HCT116 (cell line): ENCODE results near the gene CAP2. TPM values are rescaled to one million over a fixed set of nuclear protein-coding genes. Genes with fewer than 3 reads are reported as not detected.

Experiments
- ATAC-seq: fragments of 200-7000 bp; cut with Tn5 transposase; 2 replicates; pipeline ENCODE4 v1.9.1; 2020; ENCODE audit warnings: mild to moderate bottlenecking, moderate library complexity
- BruUV-seq: library from RNA; stranded (reverse); fragments of 400-500 nt; replicated peaks from 2 replicates; lab custom pipeline; 2021; lab: Mats Ljungman, UMichigan
- CTCF ChIA-PET: fragments of 300-600 bp; sonication (Branson Sonifier 250); formaldehyde crosslinking; loops from one replicate; lab custom pipeline; 2021; ENCODE audit warnings: antibody characterized with exemption; lab: Charles Lee
- POLR2A ChIA-PET: fragments of 300-600, 350-600 bp; sonication (Branson Sonifier 250); formaldehyde crosslinking; loops from one replicate; lab custom pipeline; 2021; ENCODE audit warnings: antibody characterized with exemption; lab: Charles Lee
- RAD21 ChIA-PET, 2 experiments: fragments of 300-600 bp; sonication (Branson Sonifier 250); formaldehyde crosslinking; loops; one replicate each; lab custom pipeline; 2023; ENCODE audit warnings: low total read pairs in 2 of 2; ENCODE audit not compliant: uncharacterized antibody in 2 of 2, unreplicated experiment in 2 of 2, low non-redundant PET in 1 of 2; lab: Charles Lee
- DNase-seq: peaks from one replicate; pipeline ENCODE4 v3.0.0-alpha.2; 2010; ENCODE audit warnings: low read depth, low spot score
- H2AFZ ChIP-seq: fragments of 200-600 bp; shearing (Covaris generic), sonication (generic); 2 replicates; pipeline ENCODE4 v1.6.1; 2017; ENCODE audit warnings: low read depth, mixed run types, mixed read lengths, antibody characterized with exemption, low read length; ENCODE audit not compliant: poor library complexity, severe bottlenecking
- H3K27ac ChIP-seq: 2 replicates; pipeline ENCODE4 v1.5.1; 2012; ENCODE audit warnings: low read depth, low read length
- H3K27me3 ChIP-seq: fragments of 200-600 bp; sonication (generic); 2 replicates; pipeline ENCODE4 v1.6.1; 2016; ENCODE audit warnings: mixed run types, low read length, mixed read lengths; ENCODE audit not compliant: insufficient read depth
- H3K36me3 ChIP-seq, 2 experiments: fragments of 200-500 bp in 1 of 2; fragments of 200-600 bp in 1 of 2; sonication (Bioruptor generic) in 1 of 2; sonication (generic) in 1 of 2; 2 replicates each; pipeline versions ENCODE4 v1.5.1 to v1.6.1; 2014 to 2016; ENCODE audit warnings: low read length in 2 of 2, inconsistent platforms in 1 of 2, mixed read lengths in 1 of 2, mixed run types in 1 of 2; ENCODE audit not compliant: insufficient read depth in 2 of 2, control insufficient read depth in 1 of 2
- H3K4me1 ChIP-seq, 2 experiments: fragments of 200-600 bp in 1 of 2; sonication (generic) in 1 of 2; 2 replicates each; pipeline versions ENCODE4 v1.5.1 to v1.6.1; 2012 to 2017; ENCODE audit warnings: low read length in 2 of 2, inconsistent platforms in 1 of 2, mild to moderate bottlenecking in 1 of 2, mixed read lengths in 1 of 2, mixed run types in 1 of 2, moderate library complexity in 1 of 2; ENCODE audit not compliant: insufficient read depth in 2 of 2, control insufficient read depth in 1 of 2
- H3K4me2 ChIP-seq: fragments of 200-600 bp; sonication (generic); 2 replicates; pipeline ENCODE4 v1.6.1; 2017; ENCODE audit warnings: mixed run types, low read length, mixed read lengths
- H3K4me3 ChIP-seq, 2 experiments: fragments of 200-600 bp in 1 of 2; sonication (generic) in 1 of 2; replicated peaks in 1 of 2; 2 replicates each; pipeline ENCODE4 v1.5.1; 2011 to 2016; ENCODE audit warnings: low read length in 2 of 2, control low read depth in 1 of 2, low read depth in 1 of 2, mild to moderate bottlenecking in 1 of 2, mixed read lengths in 1 of 2, mixed run types in 1 of 2
- H3K79me2 ChIP-seq: fragments of 200-600 bp; sonication (generic); 2 replicates; pipeline ENCODE4 v1.6.1; 2017; ENCODE audit warnings: mild to moderate bottlenecking, mixed run types, low read length, moderate library complexity, mixed read lengths; ENCODE audit not compliant: insufficient read depth
- H3K9ac ChIP-seq: fragments of 200-600 bp; sonication (generic); 2 replicates; pipeline ENCODE4 v1.6.1; 2016; ENCODE audit warnings: low read length, mixed read lengths
- H3K9me2 ChIP-seq: fragments of 200-600 bp; sonication (generic), shearing (Covaris generic); 2 replicates; pipeline ENCODE4 v1.6.1; 2017; ENCODE audit warnings: mixed run types, mild to moderate bottlenecking, moderate library complexity; ENCODE audit not compliant: insufficient read depth
- H3K9me3 ChIP-seq, 2 experiments: fragments of 200-500 bp in 1 of 2; fragments of 200-600 bp in 1 of 2; sonication (Bioruptor generic) in 1 of 2; sonication (generic) in 1 of 2; 2 replicates each; pipeline ENCODE4 v1.6.1; 2014 to 2017; ENCODE audit warnings: low read length in 2 of 2, mixed read lengths in 2 of 2, inconsistent platforms in 1 of 2, low read depth in 1 of 2, mild to moderate bottlenecking in 1 of 2, mixed run types in 1 of 2, moderate library complexity in 1 of 2; ENCODE audit not compliant: control insufficient read depth in 1 of 2, insufficient read depth in 1 of 2
- H4K20me1 ChIP-seq: fragments of 200-600 bp; sonication (generic), shearing (Covaris generic); 2 replicates; pipeline ENCODE4 v1.6.1; 2017; ENCODE audit warnings: mixed run types, mild to moderate bottlenecking, moderate library complexity; ENCODE audit not compliant: insufficient read depth
- CBX3 ChIP-seq: IDR thresholded peaks from 2 replicates; pipeline ENCODE4 v1.6.1; 2012; ENCODE audit warnings: low read depth
- CEBPB ChIP-seq: IDR thresholded peaks from 2 replicates; pipeline ENCODE4 v1.6.1; 2012; ENCODE audit warnings: low read depth
- EGR1 ChIP-seq: IDR thresholded peaks from 2 replicates; pipeline ENCODE4 v1.6.1; 2012; ENCODE audit warnings: low read depth
- ELF1 ChIP-seq: IDR thresholded peaks from 2 replicates; pipeline ENCODE4 v1.6.1; 2012; ENCODE audit warnings: low read depth, borderline replicate concordance
- EZH2phosphoT487 ChIP-seq: fragments of 200-600 bp; IDR thresholded peaks from 2 replicates; pipeline ENCODE4 v1.6.1; 2018; ENCODE audit warnings: antibody characterized with exemption, borderline replicate concordance
- FOSL1 ChIP-seq: IDR thresholded peaks from 2 replicates; pipeline ENCODE4 v1.6.1; 2012; ENCODE audit warnings: low read depth
- JUND ChIP-seq: IDR thresholded peaks from 2 replicates; pipeline ENCODE4 v1.6.1; 2012
- POLR2A ChIP-seq: IDR thresholded peaks from 2 replicates; pipeline ENCODE4 v1.7.0; 2011; ENCODE audit warnings: borderline replicate concordance; ENCODE audit not compliant: insufficient read depth, insufficient read length; ENCODE audit errors: extremely low read depth
- POLR2AphosphoS5 ChIP-seq: IDR thresholded peaks from 2 replicates; pipeline ENCODE4 v1.6.1; 2011; ENCODE audit warnings: mild to moderate bottlenecking, low read depth, low read length, moderate library complexity
- SIN3A ChIP-seq: IDR thresholded peaks from 2 replicates; pipeline ENCODE4 v1.6.1; 2012; ENCODE audit warnings: low read depth
- SP1 ChIP-seq: IDR thresholded peaks from 2 replicates; pipeline ENCODE4 v1.6.1; 2012; ENCODE audit warnings: low read depth
- SRF ChIP-seq: IDR thresholded peaks from 2 replicates; pipeline ENCODE4 v1.6.1; 2012; ENCODE audit warnings: low read depth
- TCF7L2 ChIP-seq: IDR thresholded peaks from 2 replicates; pipeline ENCODE4 v1.7.0; 2011; ENCODE audit warnings: borderline replicate concordance, inconsistent platforms; ENCODE audit not compliant: insufficient read depth, insufficient read length; ENCODE audit errors: extremely low read depth
- YY1 ChIP-seq: IDR thresholded peaks from 2 replicates; pipeline ENCODE4 v1.6.1; 2011; ENCODE audit warnings: low read length, low read depth, moderate library complexity, mild to moderate bottlenecking; ENCODE audit not compliant: insufficient replicate concordance; ENCODE audit errors: extremely low read depth
- ZNF274 ChIP-seq: fragments of 200-500 bp; sonication (Bioruptor generic); IDR thresholded peaks from 2 replicates; pipeline ENCODE4 v1.6.1; 2014; ENCODE audit warnings: mild to moderate bottlenecking, low read depth, low read length, inconsistent platforms
- intact Hi-C: fragments of 100-400 bp; cut with micrococcal nuclease; formaldehyde crosslinking; loops from 2 replicates; pipeline ENCODE4 v1.10.0; 2022
- total RNA-seq: library from RNA; stranded (reverse); gene quantifications from one replicate; pipeline ENCODE4 v1.2.1, GENCODE V29; 2021; ENCODE audit not compliant: unreplicated experiment
- TF ChIP-seq, protein P1 (sequence below): IDR thresholded peaks from 2 replicates; pipeline ENCODE4 v1.6.1; 2012
- TF ChIP-seq, protein P2 (sequence below), 3 experiments: fragments of 200-600 bp in 1 of 3; sonication (generic) in 1 of 3; IDR thresholded peaks in 2 of 3; conservative IDR thresholded peaks in 1 of 3; 2 replicates each; pipeline ENCODE4 v1.5.1; 2012 to 2017; ENCODE audit warnings: low read depth in 2 of 3, low read length in 2 of 3, antibody characterized with exemption in 1 of 3, borderline replicate concordance in 1 of 3, control low read depth in 1 of 3, mild to moderate bottlenecking in 1 of 3, mixed read lengths in 1 of 3, mixed run types in 1 of 3, moderate library complexity in 1 of 3; ENCODE audit not compliant: insufficient read depth in 1 of 3
- TF ChIP-seq, protein P3 (sequence below): IDR thresholded peaks from 2 replicates; pipeline ENCODE4 v1.6.1; 2011; ENCODE audit warnings: mild to moderate bottlenecking, low read length, moderate library complexity; ENCODE audit not compliant: insufficient replicate concordance; ENCODE audit errors: extremely low read depth
- TF ChIP-seq, protein P4 (sequence below): IDR thresholded peaks from 2 replicates; pipeline ENCODE4 v1.6.1; 2012; ENCODE audit warnings: low read depth

CAP2 gene
- total RNA-seq, 1 experiment from 2014 or later = 3.8 TPM

DNA sequence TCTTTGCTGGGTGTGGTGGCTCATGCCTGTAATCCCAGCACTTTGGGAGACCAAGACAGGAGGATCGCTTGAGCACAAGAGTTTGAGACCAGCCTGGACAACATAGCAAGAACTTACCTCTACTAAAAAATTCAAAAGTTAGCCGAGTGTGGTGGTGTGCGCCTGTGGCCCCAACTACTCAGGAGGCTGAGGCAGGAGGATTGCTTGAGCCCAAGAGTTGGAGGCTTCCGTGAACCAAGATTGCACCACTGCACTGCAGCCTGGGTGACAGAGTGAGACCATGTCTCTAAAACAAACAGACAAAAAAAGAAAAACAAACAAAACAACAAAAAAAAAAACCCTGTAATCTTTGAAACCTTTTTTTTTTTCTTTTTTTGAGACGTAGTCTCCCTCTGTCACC lies 67.5 kb downstream of the CAP2 start:
- no peak overlapping the region for H3K4me2 ChIP-seq
- no peak for TF ChIP-seq SIN3A
- no peak for TF ChIP-seq YY1
- no peak for TF ChIP-seq ELF1
- TF ChIP-seq EGR1 = no peak
- no peak for TF ChIP-seq SRF
- no peak for TF ChIP-seq JUND
- TF ChIP-seq, protein P1, sequence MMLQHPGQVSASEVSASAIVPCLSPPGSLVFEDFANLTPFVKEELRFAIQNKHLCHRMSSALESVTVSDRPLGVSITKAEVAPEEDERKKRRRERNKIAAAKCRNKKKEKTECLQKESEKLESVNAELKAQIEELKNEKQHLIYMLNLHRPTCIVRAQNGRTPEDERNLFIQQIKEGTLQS = no peak
- TF ChIP-seq, protein P2, sequence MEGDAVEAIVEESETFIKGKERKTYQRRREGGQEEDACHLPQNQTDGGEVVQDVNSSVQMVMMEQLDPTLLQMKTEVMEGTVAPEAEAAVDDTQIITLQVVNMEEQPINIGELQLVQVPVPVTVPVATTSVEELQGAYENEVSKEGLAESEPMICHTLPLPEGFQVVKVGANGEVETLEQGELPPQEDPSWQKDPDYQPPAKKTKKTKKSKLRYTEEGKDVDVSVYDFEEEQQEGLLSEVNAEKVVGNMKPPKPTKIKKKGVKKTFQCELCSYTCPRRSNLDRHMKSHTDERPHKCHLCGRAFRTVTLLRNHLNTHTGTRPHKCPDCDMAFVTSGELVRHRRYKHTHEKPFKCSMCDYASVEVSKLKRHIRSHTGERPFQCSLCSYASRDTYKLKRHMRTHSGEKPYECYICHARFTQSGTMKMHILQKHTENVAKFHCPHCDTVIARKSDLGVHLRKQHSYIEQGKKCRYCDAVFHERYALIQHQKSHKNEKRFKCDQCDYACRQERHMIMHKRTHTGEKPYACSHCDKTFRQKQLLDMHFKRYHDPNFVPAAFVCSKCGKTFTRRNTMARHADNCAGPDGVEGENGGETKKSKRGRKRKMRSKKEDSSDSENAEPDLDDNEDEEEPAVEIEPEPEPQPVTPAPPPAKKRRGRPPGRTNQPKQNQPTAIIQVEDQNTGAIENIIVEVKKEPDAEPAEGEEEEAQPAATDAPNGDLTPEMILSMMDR (IDR thresholded peaks at IDR 0.05 in 2 of 3, conservative IDR thresholded peaks at IDR 0.05 in 1 of 3; ENCODE audit: borderline replicate concordance in 1 of 3, insufficient read depth in 1 of 3, low read depth in 2 of 3, low read length in 2 of 3) = no peak
- TF ChIP-seq, protein P3, sequence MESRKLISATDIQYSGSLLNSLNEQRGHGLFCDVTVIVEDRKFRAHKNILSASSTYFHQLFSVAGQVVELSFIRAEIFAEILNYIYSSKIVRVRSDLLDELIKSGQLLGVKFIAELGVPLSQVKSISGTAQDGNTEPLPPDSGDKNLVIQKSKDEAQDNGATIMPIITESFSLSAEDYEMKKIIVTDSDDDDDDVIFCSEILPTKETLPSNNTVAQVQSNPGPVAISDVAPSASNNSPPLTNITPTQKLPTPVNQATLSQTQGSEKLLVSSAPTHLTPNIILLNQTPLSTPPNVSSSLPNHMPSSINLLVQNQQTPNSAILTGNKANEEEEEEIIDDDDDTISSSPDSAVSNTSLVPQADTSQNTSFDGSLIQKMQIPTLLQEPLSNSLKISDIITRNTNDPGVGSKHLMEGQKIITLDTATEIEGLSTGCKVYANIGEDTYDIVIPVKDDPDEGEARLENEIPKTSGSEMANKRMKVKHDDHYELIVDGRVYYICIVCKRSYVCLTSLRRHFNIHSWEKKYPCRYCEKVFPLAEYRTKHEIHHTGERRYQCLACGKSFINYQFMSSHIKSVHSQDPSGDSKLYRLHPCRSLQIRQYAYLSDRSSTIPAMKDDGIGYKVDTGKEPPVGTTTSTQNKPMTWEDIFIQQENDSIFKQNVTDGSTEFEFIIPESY = no peak
- no peak for TF ChIP-seq CEBPB
- TF ChIP-seq TCF7L2 = no peak
- TF ChIP-seq, protein P4, sequence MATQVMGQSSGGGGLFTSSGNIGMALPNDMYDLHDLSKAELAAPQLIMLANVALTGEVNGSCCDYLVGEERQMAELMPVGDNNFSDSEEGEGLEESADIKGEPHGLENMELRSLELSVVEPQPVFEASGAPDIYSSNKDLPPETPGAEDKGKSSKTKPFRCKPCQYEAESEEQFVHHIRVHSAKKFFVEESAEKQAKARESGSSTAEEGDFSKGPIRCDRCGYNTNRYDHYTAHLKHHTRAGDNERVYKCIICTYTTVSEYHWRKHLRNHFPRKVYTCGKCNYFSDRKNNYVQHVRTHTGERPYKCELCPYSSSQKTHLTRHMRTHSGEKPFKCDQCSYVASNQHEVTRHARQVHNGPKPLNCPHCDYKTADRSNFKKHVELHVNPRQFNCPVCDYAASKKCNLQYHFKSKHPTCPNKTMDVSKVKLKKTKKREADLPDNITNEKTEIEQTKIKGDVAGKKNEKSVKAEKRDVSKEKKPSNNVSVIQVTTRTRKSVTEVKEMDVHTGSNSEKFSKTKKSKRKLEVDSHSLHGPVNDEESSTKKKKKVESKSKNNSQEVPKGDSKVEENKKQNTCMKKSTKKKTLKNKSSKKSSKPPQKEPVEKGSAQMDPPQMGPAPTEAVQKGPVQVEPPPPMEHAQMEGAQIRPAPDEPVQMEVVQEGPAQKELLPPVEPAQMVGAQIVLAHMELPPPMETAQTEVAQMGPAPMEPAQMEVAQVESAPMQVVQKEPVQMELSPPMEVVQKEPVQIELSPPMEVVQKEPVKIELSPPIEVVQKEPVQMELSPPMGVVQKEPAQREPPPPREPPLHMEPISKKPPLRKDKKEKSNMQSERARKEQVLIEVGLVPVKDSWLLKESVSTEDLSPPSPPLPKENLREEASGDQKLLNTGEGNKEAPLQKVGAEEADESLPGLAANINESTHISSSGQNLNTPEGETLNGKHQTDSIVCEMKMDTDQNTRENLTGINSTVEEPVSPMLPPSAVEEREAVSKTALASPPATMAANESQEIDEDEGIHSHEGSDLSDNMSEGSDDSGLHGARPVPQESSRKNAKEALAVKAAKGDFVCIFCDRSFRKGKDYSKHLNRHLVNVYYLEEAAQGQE = no peak
- TF ChIP-seq FOSL1 = no peak
- TF ChIP-seq POLR2AphosphoS5 = no peak
- TF ChIP-seq POLR2A = no peak
- no peak for TF ChIP-seq EZH2phosphoT487
- TF ChIP-seq ZNF274 = no peak
- no peak for TF ChIP-seq CBX3
- no peak for TF ChIP-seq SP1
- TF ChIP-seq, all 23 proteins: peak for 0
- no peak overlapping the region for H2AFZ ChIP-seq
- H3K9me3 ChIP-seq = no peaks in the 10 kb centered on the region
- no peak overlapping the region for H3K9ac ChIP-seq
- POLR2A ChIA-PET = no interaction called here
- no TSS peak for BruUV-seq
- no peaks in the 10 kb centered on the region for H3K9me2 ChIP-seq
- no peak overlapping the region for H3K27ac ChIP-seq
- ATAC-seq (no peak), DNase-seq (no peak)
- H4K20me1 ChIP-seq = no peaks in the 10 kb centered on the region
- intact Hi-C loops = no loop called here
- no peaks in the 10 kb centered on the region for H3K27me3 ChIP-seq
- H3K79me2 ChIP-seq = no peaks in the 10 kb centered on the region
- CTCF ChIA-PET = no interaction called here
- no peak overlapping the region for H3K4me3 ChIP-seq
- RAD21 ChIA-PET = no interaction called here
- H3K36me3 ChIP-seq = no peaks in the 10 kb centered on the region
- H3K4me1 ChIP-seq = no peaks in the 10 kb centered on the region
